ENCODE results near the gene FRMPD2.

- TF ChIP-seq CTCF (IDR thresholded peaks at IDR 0.05), result no peak
- no peak for TF ChIP-seq POLR2A (IDR thresholded peaks at IDR 0.05)
Measured at GRCh38 chr10:48317321-48317990, 43.0 kb upstream of the FRMPD2 start.
